Activated CD8-positive, alpha-beta T cell treated with anti-CD3 and anti-CD28 coated beads for 36 hours (primary cell): ENCODE results near the gene ACRBP. TPM values are rescaled to one million over a fixed set of nuclear protein-coding genes. Genes with fewer than 3 reads are reported as not detected.
"Not testable (repeated sequence)": the region's sequence is repeated elsewhere in the genome, so short reads cannot be mapped to it uniquely, and the experiment has no call there.

Source experiments
- ATAC-seq: fragments of 200-7000 bp; cut with Tn5 transposase; one replicate; pipeline ENCODE4 v1.10.0; 2021; ENCODE audit warnings: mild to moderate bottlenecking, moderate library complexity
- CTCF ChIA-PET: fragments of 350-600 bp; sonication (Branson Sonifier 250); formaldehyde crosslinking; loops from one replicate; lab custom pipeline; 2021; ENCODE audit warnings: antibody characterized with exemption; lab: Charles Lee
- POLR2A ChIA-PET: fragments of 350-600 bp; sonication (Branson Sonifier 250); formaldehyde crosslinking; loops from one replicate; lab custom pipeline; 2021; ENCODE audit warnings: antibody characterized with exemption; lab: Charles Lee
- DNase-seq: peaks from one replicate; pipeline ENCODE4 v3.0.0-alpha.2; 2020
- H3K27ac Mint-ChIP-seq: one replicate; pipeline ENCODE4 v1.8.0; 2021; ENCODE audit warnings: mild to moderate bottlenecking, mixed read lengths
- H3K27me3 Mint-ChIP-seq: one replicate; pipeline ENCODE4 v1.8.0; 2021; ENCODE audit warnings: mixed read lengths
- H3K36me3 Mint-ChIP-seq: one replicate; pipeline ENCODE4 v1.8.0; 2021; ENCODE audit warnings: low read depth, mixed read lengths
- H3K4me1 Mint-ChIP-seq: one replicate; pipeline ENCODE4 v1.8.0; 2021; ENCODE audit warnings: low read depth, mixed read lengths
- H3K4me3 Mint-ChIP-seq: one replicate; pipeline ENCODE4 v1.8.0; 2021; ENCODE audit warnings: mild to moderate bottlenecking, moderate library complexity, mixed read lengths
- H3K9me3 Mint-ChIP-seq: one replicate; pipeline ENCODE4 v1.8.0; 2021; ENCODE audit warnings: mixed read lengths
- intact Hi-C: fragments of 100-400 bp; cut with micrococcal nuclease; formaldehyde crosslinking; loops from one replicate; pipeline ENCODE4 v1.10.0; 2022
- total RNA-seq, 2 experiments: library from RNA; stranded (reverse); gene quantifications; one replicate each; pipeline ENCODE4 v1.2.3, GENCODE V29; 2021
- TF ChIP-seq, protein P1 (sequence below): fragments of 200-600 bp; IDR thresholded peaks from one replicate; pipeline ENCODE4 v1.8.0; 2022; ENCODE audit warnings: antibody characterized with exemption, mild to moderate bottlenecking

Gene ACRBP
- total RNA-seq, 2 experiments from 2014 or later: 1.3 to 2.0 TPM

DNA sequence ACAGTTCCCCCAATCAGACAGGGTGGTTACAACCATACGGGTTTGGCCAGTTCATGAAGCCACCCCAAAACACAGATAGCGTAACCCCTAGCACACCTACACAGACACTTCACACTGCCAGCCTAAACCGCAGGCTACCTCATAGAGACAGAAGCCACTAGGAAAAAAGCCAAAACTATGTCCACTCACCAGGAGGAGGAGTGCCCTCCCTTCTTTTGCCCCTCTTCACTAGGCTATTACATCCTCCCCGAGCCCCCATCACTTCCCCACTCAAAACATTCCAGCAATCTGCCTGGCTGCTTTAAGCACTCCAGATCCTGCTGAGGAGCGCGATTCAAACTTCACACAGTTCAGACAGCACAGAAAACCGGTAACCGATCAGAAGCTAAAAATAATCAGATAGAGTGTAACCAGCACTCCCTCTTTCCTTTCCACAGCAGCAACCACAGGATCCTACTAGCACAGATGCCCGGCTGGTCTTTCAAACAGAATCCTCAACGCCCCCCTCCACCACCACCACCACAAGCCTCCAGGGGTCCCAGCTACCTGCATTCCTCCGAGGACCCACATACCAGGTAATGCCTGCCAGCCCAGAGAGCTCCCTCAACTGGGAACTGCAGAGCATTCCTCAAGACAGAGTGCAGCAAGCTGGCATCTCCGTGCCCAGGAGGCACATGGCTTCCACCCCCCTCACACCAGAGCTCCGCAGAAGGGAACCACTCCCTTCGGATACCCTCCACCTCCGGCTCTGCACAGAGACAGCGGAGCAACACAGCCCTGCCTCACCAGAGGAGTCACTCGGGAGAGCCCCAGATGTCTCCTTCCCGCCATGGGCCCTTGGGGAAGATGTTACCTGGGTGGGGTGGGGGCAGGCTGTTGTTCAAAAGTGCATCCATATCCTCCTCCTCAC is 41.6 kb downstream of the ACRBP start:
- ChIA-PET POLR2A (interaction anchor here (0.7 to 5.2 kb wide), 17 partner anchors 8 to 261 kb away, joined by 3 to 30 read pairs (median 4); partner anchors contain the start of genes GAPDH, NOP2, TPI1 and ZNF384), CTCF (interaction anchor here (0.8 to 2.9 kb wide), 7 partner anchors 25 to 219 kb away, joined by 3 to 17 read pairs (median 6); partner anchors contain the start of gene MLF2)
- Mint-ChIP-seq H3K4me3 (no peak overlapping the region), H3K36me3 (peaks cover 52% of the 10 kb centered on the region), H3K4me1 (peaks cover 52% of the 10 kb centered on the region), H3K27me3 (no peaks in the 10 kb centered on the region), H3K9me3 (no peaks in the 10 kb centered on the region), H3K27ac (peak overlapping the region; percentile 88)
- ATAC-seq (peak; percentile 21), DNase-seq (peak; percentile 63)
- intact Hi-C loops: loop anchor here (5.0 kb wide), 1 partner anchor 33 kb away; no protein-coding TSS in a partner anchor
- TF ChIP-seq, protein P1, sequence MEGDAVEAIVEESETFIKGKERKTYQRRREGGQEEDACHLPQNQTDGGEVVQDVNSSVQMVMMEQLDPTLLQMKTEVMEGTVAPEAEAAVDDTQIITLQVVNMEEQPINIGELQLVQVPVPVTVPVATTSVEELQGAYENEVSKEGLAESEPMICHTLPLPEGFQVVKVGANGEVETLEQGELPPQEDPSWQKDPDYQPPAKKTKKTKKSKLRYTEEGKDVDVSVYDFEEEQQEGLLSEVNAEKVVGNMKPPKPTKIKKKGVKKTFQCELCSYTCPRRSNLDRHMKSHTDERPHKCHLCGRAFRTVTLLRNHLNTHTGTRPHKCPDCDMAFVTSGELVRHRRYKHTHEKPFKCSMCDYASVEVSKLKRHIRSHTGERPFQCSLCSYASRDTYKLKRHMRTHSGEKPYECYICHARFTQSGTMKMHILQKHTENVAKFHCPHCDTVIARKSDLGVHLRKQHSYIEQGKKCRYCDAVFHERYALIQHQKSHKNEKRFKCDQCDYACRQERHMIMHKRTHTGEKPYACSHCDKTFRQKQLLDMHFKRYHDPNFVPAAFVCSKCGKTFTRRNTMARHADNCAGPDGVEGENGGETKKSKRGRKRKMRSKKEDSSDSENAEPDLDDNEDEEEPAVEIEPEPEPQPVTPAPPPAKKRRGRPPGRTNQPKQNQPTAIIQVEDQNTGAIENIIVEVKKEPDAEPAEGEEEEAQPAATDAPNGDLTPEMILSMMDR: no peak

DNA sequence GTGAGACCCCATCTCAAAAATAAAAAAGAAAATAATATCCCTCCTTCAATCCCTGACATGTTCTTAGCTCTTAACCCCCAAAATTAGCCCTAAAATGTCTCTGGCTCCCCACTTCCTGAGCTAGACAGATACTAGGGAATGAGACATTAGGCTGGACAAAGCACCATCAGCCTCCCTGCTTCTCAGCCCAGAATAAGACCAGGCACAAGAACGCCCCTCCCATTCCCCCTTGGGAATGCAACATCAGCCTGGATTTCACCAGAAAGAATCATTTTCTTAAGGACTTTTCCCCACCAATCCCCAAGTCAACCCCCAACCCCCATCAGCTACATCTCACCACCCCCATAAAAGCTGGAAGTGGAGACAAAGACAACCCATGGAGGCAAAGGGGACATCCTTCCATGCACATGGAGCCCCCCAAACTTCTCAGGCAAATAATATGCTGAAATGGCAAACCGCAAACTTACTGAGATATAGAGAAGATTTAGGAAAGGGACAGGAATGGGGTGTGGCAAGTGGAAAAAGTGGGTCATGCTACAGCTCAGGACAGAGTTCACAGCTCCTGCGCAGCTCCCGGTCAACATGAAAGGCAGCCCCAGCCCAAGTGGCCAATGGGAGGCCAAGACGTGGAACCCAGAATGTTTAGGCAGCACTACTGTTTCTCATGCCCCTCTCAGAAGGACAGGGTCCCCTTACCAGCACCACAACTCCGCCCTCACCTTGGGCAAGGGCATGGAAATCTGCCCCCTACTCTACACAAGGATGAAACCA is 42.8 kb downstream of the ACRBP start:
- POLR2A ChIA-PET: interaction anchor here (0.8 to 5.2 kb wide), 9 partner anchors 8 to 72 kb away, joined by 3 to 30 read pairs (median 5); partner anchors contain the start of gene GAPDH
- Mint-ChIP-seq H3K9me3 (no peaks in the 10 kb centered on the region), H3K27me3 (no peaks in the 10 kb centered on the region)

DNA sequence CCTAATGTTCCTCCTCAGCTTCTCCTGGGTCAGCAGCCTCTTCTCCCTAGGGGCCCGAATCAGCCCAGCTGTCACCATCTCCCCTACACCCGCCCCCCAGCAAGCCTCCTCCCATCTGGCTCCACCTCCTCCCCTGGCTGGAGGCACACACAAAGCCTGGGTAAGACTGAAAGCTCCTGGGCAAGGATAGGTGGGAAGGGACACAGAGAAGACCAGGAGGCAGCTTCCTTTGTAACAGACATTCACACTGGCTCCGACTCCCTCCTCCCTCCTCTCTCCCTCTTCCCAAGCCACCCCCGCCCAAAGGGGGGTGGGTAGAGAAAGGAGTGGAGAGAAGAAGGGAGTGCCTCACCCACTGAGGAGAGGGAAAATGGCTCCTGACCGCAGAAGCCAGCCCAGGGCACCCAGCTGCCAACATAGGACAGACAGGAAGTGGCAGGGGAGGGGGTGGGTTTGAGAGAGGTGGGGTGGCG is 44.1 kb downstream of the ACRBP start:
- H3K4me1 Mint-ChIP-seq: peaks cover 50% of the 10 kb centered on the region
- H3K27ac Mint-ChIP-seq: peak overlapping the region; percentile 65
- no peaks in the 10 kb centered on the region for H3K9me3 Mint-ChIP-seq
- peaks cover 70% of the 10 kb centered on the region for H3K36me3 Mint-ChIP-seq
- no peaks in the 10 kb centered on the region for H3K27me3 Mint-ChIP-seq
- TF ChIP-seq, protein P1: no peak
- CTCF ChIA-PET: interaction anchor here (0.9 to 2.0 kb wide), 9 partner anchors 18 to 137 kb away, joined by 3 to 11 read pairs (median 4); partner anchors contain the start of gene NOP2
- intact Hi-C loops: no loop called here
- POLR2A ChIA-PET: interaction anchor here (0.8 to 5.2 kb wide), 8 partner anchors 8 to 68 kb away, joined by 3 to 30 read pairs (median 5); partner anchors contain the start of gene GAPDH
- DNase-seq: peak; percentile 53
- no peak for ATAC-seq
- H3K4me3 Mint-ChIP-seq: no peak overlapping the region

More for the DNA sequence above, 42.8 kb downstream of the ACRBP start:
- Mint-ChIP-seq H3K36me3 (peaks cover 64% of the 10 kb centered on the region), H3K27ac (peak overlapping the region; percentile 88), H3K4me1 (peaks cover 47% of the 10 kb centered on the region), H3K4me3 (no peak overlapping the region)
- CTCF ChIA-PET: interaction anchor here (0.6 to 2.9 kb wide), 6 partner anchors 12 to 149 kb away, joined by 3 to 17 read pairs (median 4); partner anchors contain the start of gene MLF2
- ATAC-seq (no peak), DNase-seq (no peak)
- TF ChIP-seq, protein P1: no peak
- intact Hi-C loops: loop anchor here (5.0 kb wide), 1 partner anchor 32 kb away; no protein-coding TSS in a partner anchor

DNA sequence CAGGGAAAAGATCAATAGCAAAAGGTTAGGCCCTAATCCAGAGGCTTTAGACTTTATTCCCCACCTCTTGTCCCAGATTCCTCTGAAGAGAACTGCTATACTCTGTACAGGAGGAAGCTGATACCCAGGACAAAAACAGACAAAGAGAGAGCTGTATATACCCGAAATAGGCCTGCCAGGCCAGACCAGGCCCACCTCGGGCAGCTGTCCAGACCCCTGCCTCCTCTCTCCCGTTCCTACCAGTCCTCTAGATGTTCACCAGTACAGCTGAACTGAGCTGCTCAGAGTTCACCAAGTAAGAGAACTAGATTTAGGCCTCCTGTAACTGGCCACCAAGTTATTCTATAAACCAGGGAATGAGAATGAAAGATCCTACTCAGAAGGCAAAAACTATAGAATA is 44.7 kb downstream of the ACRBP start:
- H3K36me3 Mint-ChIP-seq: peaks cover 75% of the 10 kb centered on the region

DNA sequence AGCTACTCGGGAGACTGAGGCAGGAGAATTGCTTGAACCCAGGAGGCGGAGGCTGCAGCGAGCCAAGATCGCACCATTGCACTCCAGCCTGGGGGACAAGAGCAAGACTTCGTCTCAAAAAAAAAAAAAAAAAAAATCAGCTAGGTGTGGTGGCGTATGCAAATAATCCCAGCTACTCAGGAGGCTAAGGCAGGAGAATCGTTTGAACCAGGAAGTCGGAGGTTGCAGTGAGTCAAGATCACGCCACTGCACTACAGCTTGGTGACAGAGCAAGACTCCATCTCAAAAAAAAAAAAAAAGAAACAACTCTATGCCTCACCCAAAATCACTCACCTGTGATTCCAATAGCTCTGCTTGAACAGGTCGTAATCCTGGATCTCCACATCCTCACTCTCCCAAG is 51.6 kb downstream of the ACRBP start:
- Mint-ChIP-seq H3K36me3 (peaks cover 73% of the 10 kb centered on the region), H3K27ac (peak overlapping the region; percentile 66), H3K4me1 (peaks cover 15% of the 10 kb centered on the region)
- ATAC-seq, H3K4me3 Mint-ChIP-seq, H3K27me3 Mint-ChIP-seq, H3K9me3 Mint-ChIP-seq, intact Hi-C loops, DNase-seq: not testable (repeated sequence)
- ChIA-PET CTCF (interaction anchor here (1.1 to 1.9 kb wide), 3 partner anchors 25 to 230 kb away, joined by 4 to 5 read pairs (median 4); no protein-coding TSS in a partner anchor), POLR2A (interaction anchor here (0.8 to 1.5 kb wide), 5 partner anchors 9 to 37 kb away, joined by 3 to 6 read pairs (median 4); no protein-coding TSS in a partner anchor)

More for the DNA sequence above, 44.7 kb downstream of the ACRBP start:
- H3K4me3 Mint-ChIP-seq: no peak overlapping the region
- ChIA-PET POLR2A (interaction anchor here (0.6 to 5.2 kb wide), 9 partner anchors 9 to 109 kb away, joined by 3 to 30 read pairs (median 3); partner anchors contain the start of gene GAPDH), CTCF (interaction anchor here (0.6 to 2.0 kb wide), 10 partner anchors 25 to 223 kb away, joined by 3 to 11 read pairs (median 4); partner anchors contain the start of gene NOP2)
- ATAC-seq (no peak), DNase-seq (no peak)
- H3K9me3 Mint-ChIP-seq: no peaks in the 10 kb centered on the region
- TF ChIP-seq, protein P1: no peak
- H3K27ac Mint-ChIP-seq: peak overlapping the region; percentile 65
- H3K4me1 Mint-ChIP-seq: peaks cover 50% of the 10 kb centered on the region
- intact Hi-C loops: no loop called here
- H3K27me3 Mint-ChIP-seq: no peaks in the 10 kb centered on the region
